Measurements from ENCODE around the gene IL21. TPM values are rescaled to one million over a fixed set of nuclear protein-coding genes. Genes with fewer than 3 reads are reported as not detected.

The IL21 gene
- polyA plus RNA-seq, 1 of the 3 experiments (the other 2 are of a cell fraction), result not detected

DNA sequence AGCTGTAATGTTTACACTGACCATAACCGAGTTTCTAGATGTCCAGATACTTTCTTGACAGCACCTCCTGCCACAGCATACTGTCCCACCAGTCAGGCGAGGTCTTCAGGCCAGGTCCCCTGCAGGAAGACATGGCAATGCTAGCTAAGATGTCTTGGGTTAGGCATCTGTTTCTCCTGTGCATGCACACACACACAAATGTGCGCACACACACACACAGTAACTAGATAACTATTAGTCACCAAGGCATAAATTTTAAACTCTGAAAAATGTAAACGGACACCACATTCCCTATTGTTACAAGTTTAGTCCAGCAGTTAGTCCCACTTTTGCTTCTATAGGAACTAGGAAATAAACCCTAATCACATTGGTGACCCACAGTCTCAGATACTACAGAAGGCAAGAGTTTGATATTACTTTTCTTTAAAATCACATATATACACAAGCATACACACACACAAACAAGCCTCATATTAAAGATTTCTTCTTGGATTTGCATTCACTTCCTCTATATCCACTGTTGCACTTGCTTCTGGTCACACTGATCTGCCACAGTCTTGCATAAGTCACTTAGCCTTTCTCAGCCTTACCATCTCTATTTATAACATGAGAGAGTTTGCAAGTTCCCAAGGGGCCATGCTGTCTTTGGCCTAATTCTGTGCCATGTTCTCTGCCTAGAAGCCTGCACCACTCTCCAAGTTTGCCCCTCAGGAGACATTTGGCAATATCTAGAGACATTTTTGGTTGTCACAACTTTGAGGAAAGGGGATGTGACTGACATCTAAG is 32.2 kb downstream of the IL21 start (continued):
- TF ChIP-seq ZBTB33 (IDR thresholded peaks at IDR 0.05; ENCODE audit: borderline replicate concordance, low read depth), result no peak
- no peak for TF ChIP-seq MEF2A (IDR thresholded peaks at IDR 0.05; ENCODE audit: borderline replicate concordance, low read depth)
- TF ChIP-seq FOSL2 (IDR thresholded peaks at IDR 0.05; ENCODE audit: borderline replicate concordance, low read depth), result peak; percentile 70; the same call in 1 of the 2 replicates

- Histone ChIP-seq H3K9me3 (no peaks in the 10 kb centered on the region), H3K9ac (peak overlapping the region; percentile 40; the same call in 1 of the 2 replicates)
These were observed 36.3 kb downstream of the IL21 start for GRCh38 chr4:122584519-122584918.

More at GRCh38 chr4:122584519-122584918, 36.3 kb downstream of the IL21 start:
- no peak overlapping the region for H3K4me3 ChIP-seq (ENCODE audit: low read depth in 2 of 2, low read length in 1 of 2)
- no peak for DNase-seq
- ChIA-PET CTCF (interaction anchor here (1.0 kb wide), 1 partner anchor 684 kb away, joined by 3 read pairs; no protein-coding TSS in a partner anchor), POLR2A (no interaction called here)
- H3K9me2 ChIP-seq, result no peaks in the 10 kb centered on the region
- H4K20me1 ChIP-seq (ENCODE audit: insufficient read depth), result no peaks in the 10 kb centered on the region
- peaks cover 0 to 16% of the 10 kb centered on the region in 2 experiments; a peak in 3 of 4 replicates for H3K4me1 ChIP-seq (ENCODE audit: control insufficient read depth in 1 of 2, insufficient read depth in 2 of 2, low read depth in 1 of 2, low read length in 1 of 2)
- peak; percentile 93 for TF ChIP-seq TCF12 (IDR thresholded peaks at IDR 0.05)
- peak; percentile 92 for TF ChIP-seq MEF2A (IDR thresholded peaks at IDR 0.05; ENCODE audit: borderline replicate concordance, low read depth)
- peak; percentile 92 for TF ChIP-seq PBX3 (IDR thresholded peaks at IDR 0.05)
- peak; percentile 27; the same call in 1 of the 2 replicates for TF ChIP-seq TEAD4 (IDR thresholded peaks at IDR 0.05; ENCODE audit: borderline replicate concordance, insufficient read depth)
- TF ChIP-seq ELF1 (IDR thresholded peaks at IDR 0.05), result no peak
- TF ChIP-seq CTCF (IDR thresholded peaks at IDR 0.05), result no peak
- peak; percentile 93 for TF ChIP-seq FOSL2 (IDR thresholded peaks at IDR 0.05; ENCODE audit: borderline replicate concordance, low read depth)
- TF ChIP-seq FOXM1 (IDR thresholded peaks at IDR 0.05; ENCODE audit: low read depth), result no peak
- no peak for TF ChIP-seq ZBTB33 (IDR thresholded peaks at IDR 0.05; ENCODE audit: borderline replicate concordance, low read depth)
- TF ChIP-seq NRF1 (IDR thresholded peaks at IDR 0.05; ENCODE audit: low read depth, low read length), result no peak
- no peak for TF ChIP-seq IRF3 (IDR thresholded peaks at IDR 0.05; ENCODE audit: low read depth, low read length)
- TF ChIP-seq POLR2AphosphoS5 (IDR thresholded peaks at IDR 0.05; ENCODE audit: low read depth, low read length), result peak; percentile 57; the same call in 1 of the 2 replicates
- peak; percentile 92 for TF ChIP-seq JUND (IDR thresholded peaks at IDR 0.05)
- TF ChIP-seq MAX (IDR thresholded peaks at IDR 0.05; ENCODE audit: low read depth), result peak; percentile 53; the same call in 1 of the 2 replicates
- TF ChIP-seq, protein P1, sequence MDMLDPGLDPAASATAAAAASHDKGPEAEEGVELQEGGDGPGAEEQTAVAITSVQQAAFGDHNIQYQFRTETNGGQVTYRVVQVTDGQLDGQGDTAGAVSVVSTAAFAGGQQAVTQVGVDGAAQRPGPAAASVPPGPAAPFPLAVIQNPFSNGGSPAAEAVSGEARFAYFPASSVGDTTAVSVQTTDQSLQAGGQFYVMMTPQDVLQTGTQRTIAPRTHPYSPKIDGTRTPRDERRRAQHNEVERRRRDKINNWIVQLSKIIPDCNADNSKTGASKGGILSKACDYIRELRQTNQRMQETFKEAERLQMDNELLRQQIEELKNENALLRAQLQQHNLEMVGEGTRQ (IDR thresholded peaks at IDR 0.05; ENCODE audit: borderline replicate concordance, low read depth, low read length), result no peak
- no peak for TF ChIP-seq MXI1 (IDR thresholded peaks at IDR 0.05; ENCODE audit: low read depth, low read length)
- TF ChIP-seq TAF1 (IDR thresholded peaks at IDR 0.05; ENCODE audit: borderline replicate concordance, low read depth, low read length), result no peak
- peak; percentile 91 for TF ChIP-seq NFIC (IDR thresholded peaks at IDR 0.05; ENCODE audit: borderline replicate concordance)
- peak; percentile 37; the same call in 1 of the 2 replicates for TF ChIP-seq SIN3A (IDR thresholded peaks at IDR 0.05; ENCODE audit: borderline replicate concordance, low read depth, low read length)
- TF ChIP-seq RXRA (IDR thresholded peaks at IDR 0.05; ENCODE audit: borderline replicate concordance, low read depth), result peak; percentile 83
- 6% methylated on average over 1 of the region's 1 CpG for WGBS (ENCODE audit: low lambda C conversion rate)
- H3F3A ChIP-seq (replicated peaks; ENCODE audit: insufficient read depth), result peaks cover 12% of the 10 kb centered on the region
- peak overlapping the region; percentile 22 to 90; a peak in 3 of 4 replicates for H3K27ac ChIP-seq (ENCODE audit: low read depth in 2 of 2, low read length in 1 of 2)
- no peaks in the 10 kb centered on the region for H3K27me3 ChIP-seq (ENCODE audit: insufficient read depth)
- H2AFZ ChIP-seq (ENCODE audit: low read depth), result peak overlapping the region; percentile 84
- H3K4me2 ChIP-seq, result peak overlapping the region; percentile 40
- no peaks in the 10 kb centered on the region for H3K36me3 ChIP-seq (replicated peaks in 1 of 2; ENCODE audit: control insufficient read depth in 1 of 2, insufficient read depth in 2 of 2, low read length in 1 of 2)
- no peaks in the 10 kb centered on the region for H3K79me2 ChIP-seq (ENCODE audit: insufficient read depth)
